Astrocyte (in vitro differentiated cells and primary cell): Measurements from ENCODE around the gene UQCC2.
A peak's percentile ranks its signal among the peaks of the same experiment; 100 is the strongest.

Experiments
- EZH2 ChIP-seq: IDR thresholded peaks from 2 replicates; pipeline ENCODE4 v1.6.1; 2012; ENCODE audit warnings: mild to moderate bottlenecking, low read length, inconsistent platforms; ENCODE audit not compliant: insufficient read depth
- TF ChIP-seq, protein P1 (sequence below): IDR thresholded peaks from 2 replicates; pipeline ENCODE4 v1.5.1; 2011; ENCODE audit warnings: low read depth, mild to moderate bottlenecking, inconsistent platforms, low read length, moderate library complexity; ENCODE audit not compliant: insufficient read depth

GRCh38 chr6:33700391-33701050, 11.0 kb downstream of the UQCC2 start:
- no peak for TF ChIP-seq EZH2
- TF ChIP-seq, protein P1, sequence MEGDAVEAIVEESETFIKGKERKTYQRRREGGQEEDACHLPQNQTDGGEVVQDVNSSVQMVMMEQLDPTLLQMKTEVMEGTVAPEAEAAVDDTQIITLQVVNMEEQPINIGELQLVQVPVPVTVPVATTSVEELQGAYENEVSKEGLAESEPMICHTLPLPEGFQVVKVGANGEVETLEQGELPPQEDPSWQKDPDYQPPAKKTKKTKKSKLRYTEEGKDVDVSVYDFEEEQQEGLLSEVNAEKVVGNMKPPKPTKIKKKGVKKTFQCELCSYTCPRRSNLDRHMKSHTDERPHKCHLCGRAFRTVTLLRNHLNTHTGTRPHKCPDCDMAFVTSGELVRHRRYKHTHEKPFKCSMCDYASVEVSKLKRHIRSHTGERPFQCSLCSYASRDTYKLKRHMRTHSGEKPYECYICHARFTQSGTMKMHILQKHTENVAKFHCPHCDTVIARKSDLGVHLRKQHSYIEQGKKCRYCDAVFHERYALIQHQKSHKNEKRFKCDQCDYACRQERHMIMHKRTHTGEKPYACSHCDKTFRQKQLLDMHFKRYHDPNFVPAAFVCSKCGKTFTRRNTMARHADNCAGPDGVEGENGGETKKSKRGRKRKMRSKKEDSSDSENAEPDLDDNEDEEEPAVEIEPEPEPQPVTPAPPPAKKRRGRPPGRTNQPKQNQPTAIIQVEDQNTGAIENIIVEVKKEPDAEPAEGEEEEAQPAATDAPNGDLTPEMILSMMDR, result peak; percentile 65
